NOMO-1 treated with dmso at 0.1 percent for 144 hours (cell line): ENCODE results near the gene ADAM10.
"Not testable (repeated sequence)": the region's sequence is repeated elsewhere in the genome, so short reads cannot be mapped to it uniquely, and the experiment has no call there.

Source experiments
- DNase-seq: peaks from one replicate; lab custom pipeline; 2025; ENCODE audit not compliant: unreplicated experiment; lab: John Stamatoyannopoulos, UW

The ADAM10 gene

DNA sequence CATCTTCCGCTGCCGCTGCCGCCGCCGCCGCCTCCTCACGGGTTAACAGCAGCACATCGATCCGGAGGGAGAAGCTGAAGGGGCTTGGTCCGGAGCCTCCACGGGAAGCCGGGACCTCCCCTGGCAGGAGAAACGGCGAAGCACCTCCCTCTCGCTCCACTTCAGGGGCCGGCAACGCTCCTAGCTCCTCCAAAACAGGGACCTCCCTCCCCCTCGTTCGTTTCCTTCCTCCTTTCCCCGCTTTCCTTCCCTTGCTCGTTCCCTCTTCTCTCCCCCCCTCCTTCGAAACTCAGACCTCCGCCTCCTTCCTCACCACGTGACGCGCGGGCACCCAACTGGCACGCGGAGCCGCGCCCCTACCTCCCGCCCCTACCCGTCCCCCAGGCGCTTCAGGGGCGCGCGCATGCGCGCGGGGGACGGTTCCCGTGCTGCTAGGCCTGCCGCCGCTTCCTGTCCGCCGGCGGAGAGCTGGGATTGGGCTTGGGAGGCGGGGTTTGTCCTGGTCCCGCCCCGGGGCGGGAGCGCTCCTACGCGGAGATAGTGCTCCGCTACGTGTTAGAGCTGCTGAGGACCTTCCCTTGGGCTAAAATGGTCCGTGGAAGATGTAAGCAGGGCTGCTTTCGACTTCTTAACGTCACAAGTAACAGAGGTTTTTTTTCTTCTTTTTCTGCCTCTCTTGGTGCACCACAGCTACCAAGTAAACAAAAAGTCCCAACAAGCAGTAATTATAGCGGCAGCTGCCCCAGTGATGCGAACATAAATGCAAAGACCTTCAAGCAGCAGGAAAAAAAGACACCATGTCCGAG lies at the start of gene ADAM10:
Gene ADAM10 (minus strand): TSS at position 176 of the 806 bp plus-strand sequence. CDS start 173 bp downstream, at position 3.
- DNase-seq, result peak; percentile 97

DNA sequence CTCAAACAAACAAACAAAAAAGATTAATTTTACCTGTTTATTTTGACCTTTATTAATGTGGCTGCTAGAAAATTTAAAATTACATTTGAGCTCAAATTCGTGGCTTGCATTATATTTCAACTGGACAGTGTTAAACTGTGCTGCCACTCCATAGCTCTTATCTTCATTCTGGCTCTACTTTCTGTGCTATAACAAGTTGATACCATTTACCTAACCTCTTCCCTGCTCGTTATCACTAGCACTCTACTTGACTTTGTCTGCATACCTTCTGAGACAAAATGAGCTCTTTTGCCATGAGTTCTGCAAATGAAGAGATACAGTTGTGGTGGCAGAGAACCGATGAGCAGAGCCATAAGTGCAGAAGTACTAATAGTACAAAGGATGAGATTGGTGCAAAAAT lies 48.0 kb upstream of the ADAM10 start:
- DNase-seq, result no peak

DNA sequence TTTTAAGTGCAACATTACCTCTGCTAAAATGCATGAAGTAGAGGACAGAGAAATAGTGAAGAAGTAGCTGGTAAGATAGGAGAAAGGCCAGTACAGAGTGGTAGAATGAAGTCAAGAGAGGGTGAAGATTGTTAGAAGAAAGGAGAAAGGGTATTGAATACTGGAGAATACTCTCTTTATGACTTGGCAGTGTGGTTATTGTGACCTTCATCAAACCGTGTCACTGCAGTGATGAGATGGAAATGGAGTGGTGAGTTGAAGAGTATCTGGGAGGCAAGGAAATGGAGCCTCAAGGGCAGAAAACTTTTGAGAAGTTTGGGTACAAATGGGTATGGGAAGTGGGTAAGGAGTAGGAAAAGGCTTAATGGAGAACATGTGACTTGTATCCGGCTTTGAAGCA lies 46.3 kb upstream of the ADAM10 start:
- DNase-seq, result no peak

DNA sequence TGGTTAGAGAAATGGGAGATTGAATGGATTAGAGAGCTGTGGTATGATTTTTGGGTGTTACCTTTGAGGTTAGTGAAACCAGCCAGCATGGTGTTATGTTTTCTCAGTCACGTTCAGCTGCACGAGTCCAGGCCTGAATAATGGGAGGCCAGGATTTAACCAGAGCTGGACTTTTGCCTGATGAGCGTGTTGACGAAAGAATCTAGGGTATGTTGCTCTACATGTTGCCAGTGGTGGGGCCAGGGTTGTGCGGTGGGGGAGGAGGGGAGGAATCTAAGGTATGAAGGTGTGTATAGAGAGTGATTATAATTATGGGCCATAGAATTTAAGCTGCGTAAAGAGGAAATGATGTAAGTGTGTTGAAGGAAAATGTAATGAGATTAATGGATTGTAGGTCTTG lies 44.4 kb upstream of the ADAM10 start:
- DNase-seq, result no peak

GRCh38 chr15:58788056-58788710 lies 38.7 kb upstream of the ADAM10 start:
- no peak for DNase-seq

DNA sequence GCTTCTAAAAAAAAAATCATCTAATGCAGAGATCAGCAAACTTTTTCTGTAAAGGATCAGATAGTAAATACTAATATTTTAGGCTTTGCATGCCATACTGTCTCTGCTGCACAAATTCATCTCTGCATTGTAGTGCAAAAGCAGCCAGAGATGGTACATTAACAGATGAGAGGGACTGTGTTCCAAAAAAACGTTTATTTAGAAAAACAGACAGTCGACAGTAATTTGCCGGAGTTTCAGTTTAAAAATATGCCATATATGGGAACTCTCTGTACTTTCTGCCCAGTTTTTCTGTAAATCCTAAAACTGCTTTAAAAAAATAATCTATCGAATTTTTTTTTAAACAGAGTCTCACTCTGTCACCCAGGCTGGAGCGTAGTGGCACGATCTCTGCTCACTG lies 35.8 kb upstream of the ADAM10 start:
- no peak for DNase-seq

DNA sequence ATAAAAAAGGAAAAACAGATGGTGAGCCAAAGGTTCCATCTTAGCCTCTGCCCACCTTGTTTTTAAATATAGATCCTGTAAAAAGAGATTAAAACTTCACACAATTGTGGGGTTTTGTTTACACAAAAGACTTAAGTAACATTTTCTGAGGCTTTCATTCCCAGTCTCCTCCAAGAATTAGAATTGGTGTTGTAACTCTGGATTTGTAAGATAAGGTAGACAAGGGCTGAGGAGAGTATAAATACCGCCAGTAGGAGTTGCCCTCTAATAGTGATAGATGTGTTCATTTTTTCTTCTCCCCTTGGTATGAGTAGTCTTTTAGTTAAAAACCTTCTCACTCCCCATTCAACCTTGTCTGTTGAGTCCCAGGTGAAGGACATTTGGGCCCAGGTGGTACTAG lies 30.0 kb upstream of the ADAM10 start:
- no peak for DNase-seq

DNA sequence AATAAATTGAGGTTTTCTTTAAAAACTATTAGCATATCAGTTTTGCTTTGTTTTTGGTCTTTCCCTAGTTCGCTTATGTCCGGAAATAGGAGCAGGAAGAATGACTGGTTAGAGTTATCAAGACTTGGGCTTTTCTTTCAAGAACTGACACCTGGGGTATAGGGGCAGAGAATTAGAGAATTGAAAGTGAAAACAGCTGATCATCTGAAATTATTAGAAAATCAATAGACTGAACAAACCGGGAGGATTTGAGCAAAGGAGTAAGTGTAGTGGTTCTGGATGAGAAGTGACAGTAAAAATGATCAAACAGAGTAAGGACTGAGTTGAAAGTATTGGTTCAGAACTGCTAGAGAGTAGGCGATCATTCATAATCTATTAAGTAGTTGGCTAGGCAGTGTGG lies 27.6 kb upstream of the ADAM10 start:
- no peak for DNase-seq

GRCh38 chr15:58775402-58775801 lies 25.9 kb upstream of the ADAM10 start:
- no peak for DNase-seq

- DNase-seq, result no peak
Observed at GRCh38 chr15:58773024-58773423, 23.5 kb upstream of the ADAM10 start.

DNA sequence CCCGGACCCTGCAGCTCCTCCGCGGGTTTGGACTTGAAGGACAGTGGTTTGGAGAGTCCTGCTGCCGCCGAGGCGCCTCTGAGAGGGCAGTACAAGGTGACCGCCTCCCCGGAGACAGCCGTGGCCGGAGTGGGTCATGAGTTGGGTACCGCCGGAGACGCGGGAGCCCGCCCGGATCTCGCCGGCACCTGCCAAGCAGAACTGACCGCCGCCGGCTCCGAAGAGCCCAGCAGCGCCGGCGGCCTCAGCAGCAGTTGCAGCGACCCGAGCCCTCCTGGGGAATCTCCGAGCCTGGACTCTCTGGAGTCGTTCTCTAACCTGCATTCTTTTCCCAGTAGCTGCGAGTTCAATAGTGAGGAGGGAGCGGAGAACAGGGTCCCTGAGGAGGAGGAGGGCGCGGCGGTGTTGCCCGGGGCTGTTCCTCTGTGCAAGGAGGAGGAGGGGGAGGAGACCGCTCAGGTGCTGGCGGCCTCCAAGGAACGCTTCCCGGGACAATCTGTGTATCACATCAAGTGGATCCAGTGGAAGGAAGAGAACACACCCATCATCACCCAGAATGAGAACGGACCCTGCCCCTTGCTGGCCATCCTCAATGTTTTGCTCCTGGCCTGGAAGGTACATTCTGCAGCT lies 22.2 kb upstream of the ADAM10 start:
- no peak for DNase-seq

- DNase-seq, result peak; percentile 98
Observed at GRCh38 chr15:58770857-58771620, 21.5 kb upstream of the ADAM10 start, which contains the start of gene MINDY2. Gene MINDY2 (plus strand): TSS chr15:58771302. CDS start chr15:58771396, 94 bp downstream.

- DNase-seq, result no peak
Observed at GRCh38 chr15:58770519-58770856, 21.0 kb upstream of the ADAM10 start.

- DNase-seq, result not testable (repeated sequence)
Observed at GRCh38 chr15:58768601-58769004, 19.1 kb upstream of the ADAM10 start.

- DNase-seq, result no peak
Observed at GRCh38 chr15:58766290-58766689, 16.8 kb upstream of the ADAM10 start.

DNA sequence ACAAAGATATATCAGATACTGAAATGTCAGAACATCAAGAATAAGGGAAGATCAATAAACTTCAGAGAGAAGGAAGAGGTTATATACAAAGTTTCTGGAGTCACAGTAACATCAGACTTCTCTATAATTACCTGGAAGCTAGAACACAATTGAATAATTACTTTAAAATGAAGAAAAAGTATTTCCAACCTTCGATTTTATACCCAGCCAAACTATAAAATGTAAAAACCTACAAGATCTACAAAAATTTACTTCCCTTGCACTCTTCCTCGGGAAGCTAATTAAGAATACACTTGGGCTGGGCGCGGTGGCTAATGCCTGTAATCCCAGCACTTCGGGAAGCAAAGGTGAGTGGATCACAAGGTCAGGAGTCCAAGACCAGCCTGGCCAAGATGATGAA lies 15.0 kb upstream of the ADAM10 start:
- no peak for DNase-seq

GRCh38 chr15:58762731-58763130 lies 13.2 kb upstream of the ADAM10 start:
- DNase-seq, result no peak

DNA sequence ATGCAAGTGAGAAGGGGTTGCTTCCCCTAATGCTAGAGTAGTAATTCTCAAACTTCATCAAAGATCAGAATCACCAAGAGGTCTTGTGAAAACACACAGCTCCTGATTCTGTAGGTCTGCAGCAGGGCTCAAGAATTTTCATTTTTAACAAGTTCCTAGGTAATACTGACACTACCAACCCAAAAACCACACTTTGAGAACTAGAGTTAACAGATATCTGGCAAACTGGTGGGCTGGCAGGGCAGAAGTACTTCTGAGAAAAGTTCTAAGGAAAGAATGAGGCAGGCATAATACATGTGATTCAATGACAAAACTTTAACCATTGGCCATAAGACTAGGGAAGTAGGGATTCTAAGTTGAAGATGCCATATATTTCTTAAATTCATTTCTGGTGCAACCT lies 12.8 kb upstream of the ADAM10 start:
- DNase-seq, result no peak

- DNase-seq, result no peak
Observed at GRCh38 chr15:58761010-58761388, 11.5 kb upstream of the ADAM10 start.

- no peak for DNase-seq
Observed at GRCh38 chr15:58760385-58761009, 11.0 kb upstream of the ADAM10 start.

DNA sequence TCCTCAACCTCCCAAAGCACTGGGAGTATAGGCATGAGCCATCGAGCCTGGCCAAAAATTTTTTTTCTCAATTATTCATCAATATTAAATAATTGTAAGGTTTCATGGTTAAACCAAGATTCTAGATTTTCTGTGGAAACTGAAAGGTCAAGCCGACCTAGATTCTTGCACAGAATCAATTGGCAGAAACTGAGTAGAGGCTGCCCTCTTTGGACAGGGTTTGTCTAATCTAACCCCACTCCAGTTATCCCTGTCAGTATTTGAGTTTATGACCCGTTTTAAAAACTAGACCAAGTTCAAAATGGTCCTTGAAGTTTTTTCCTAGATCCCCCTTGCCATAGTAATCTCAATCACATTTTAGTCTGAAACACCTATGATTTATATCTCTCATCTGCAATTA lies 8.6 kb upstream of the ADAM10 start:
- DNase-seq, result no peak
